H9 (cell line): ENCODE data around the gene VEZF1. TPM values are rescaled to one million over a fixed set of nuclear protein-coding genes. Genes with fewer than 3 reads are reported as not detected.

Experiments used
- DNase-seq: peaks from one replicate; pipeline ENCODE4 v3.0.0-alpha.2; 2017
- H2AFZ ChIP-seq: one replicate; pipeline ENCODE4 v1.6.1; 2013; ENCODE audit warnings: mild to moderate bottlenecking, low read length, control low read depth, moderate library complexity
- H2AK5ac ChIP-seq: 2 replicates; pipeline ENCODE4 v1.6.1; 2013; ENCODE audit warnings: low read length, control low read depth, mixed read lengths; ENCODE audit not compliant: insufficient read length
- H2BK120ac ChIP-seq: one replicate; pipeline ENCODE4 v1.6.1; 2013; ENCODE audit warnings: low read depth, mild to moderate bottlenecking, low read length, control low read depth, inconsistent platforms; ENCODE audit not compliant: poor library complexity, severe bottlenecking
- H2BK12ac ChIP-seq: 2 replicates; pipeline ENCODE4 v1.6.1; 2013; ENCODE audit warnings: low read length, control low read depth, mixed read lengths, low read depth; ENCODE audit not compliant: insufficient read length
- H2BK15ac ChIP-seq: 2 replicates; pipeline ENCODE4 v1.6.1; 2013; ENCODE audit warnings: low read depth, low read length, control low read depth
- H2BK20ac ChIP-seq: one replicate; pipeline ENCODE4 v1.6.1; 2013; ENCODE audit warnings: low read depth, mild to moderate bottlenecking, low read length, control low read depth, inconsistent platforms; ENCODE audit not compliant: poor library complexity, severe bottlenecking
- H2BK5ac ChIP-seq: 2 replicates; pipeline ENCODE4 v1.6.1; 2013; ENCODE audit warnings: low read length, control low read depth, mixed read lengths; ENCODE audit not compliant: insufficient read length
- H3K14ac ChIP-seq: 2 replicates; pipeline ENCODE4 v1.6.1; 2013; ENCODE audit warnings: low read length, control low read depth; ENCODE audit not compliant: insufficient read depth
- H3K18ac ChIP-seq: 2 replicates; pipeline ENCODE4 v1.6.1; 2013; ENCODE audit warnings: low read depth, mild to moderate bottlenecking, mixed read lengths, low read length, control low read depth; ENCODE audit not compliant: insufficient read length
- H3K23ac ChIP-seq: 2 replicates; pipeline ENCODE4 v1.6.1; 2013; ENCODE audit warnings: low read length, control low read depth, mixed read lengths, low read depth; ENCODE audit not compliant: insufficient read length
- H3K23me2 ChIP-seq: 2 replicates; pipeline ENCODE4 v1.6.1; 2013; ENCODE audit warnings: low read depth, mild to moderate bottlenecking, mixed read lengths, low read length, control low read depth; ENCODE audit not compliant: insufficient read length, poor library complexity, severe bottlenecking
- H3K27ac ChIP-seq: 2 replicates; pipeline ENCODE4 v1.5.1; 2013; ENCODE audit warnings: low read length, control low read depth, mixed read lengths, low read depth; ENCODE audit not compliant: insufficient read length
- H3K27me3 ChIP-seq: 2 replicates; pipeline ENCODE4 v1.6.1; 2013; ENCODE audit warnings: low read length, control low read depth, inconsistent platforms; ENCODE audit not compliant: insufficient read depth
- H3K4ac ChIP-seq: 2 replicates; pipeline ENCODE4 v1.6.1; 2013; ENCODE audit warnings: low read depth, mild to moderate bottlenecking, control low read depth, inconsistent platforms, low read length, moderate library complexity
- H3K4me1 ChIP-seq: 2 replicates; pipeline ENCODE4 v1.6.1; 2013; ENCODE audit warnings: low read length, control low read depth, inconsistent platforms; ENCODE audit not compliant: insufficient read depth
- H3K4me2 ChIP-seq: 2 replicates; pipeline ENCODE4 v1.6.1; 2013; ENCODE audit warnings: low read length, control low read depth, mixed read lengths; ENCODE audit not compliant: insufficient read length, insufficient read depth
- H3K56ac ChIP-seq: 2 replicates; pipeline ENCODE4 v1.6.1; 2013; ENCODE audit warnings: low read depth, mild to moderate bottlenecking, mixed read lengths, low read length, control low read depth; ENCODE audit not compliant: insufficient read length
- H3K79me1 ChIP-seq: 2 replicates; pipeline ENCODE4 v1.6.1; 2013; ENCODE audit warnings: low read depth, mild to moderate bottlenecking, moderate library complexity, low read length, control low read depth, inconsistent platforms; ENCODE audit not compliant: insufficient read depth, poor library complexity, severe bottlenecking
- H3K79me2 ChIP-seq: 2 replicates; pipeline ENCODE4 v1.6.1; 2013; ENCODE audit warnings: low read length, control low read depth, inconsistent platforms; ENCODE audit not compliant: insufficient read depth
- H3K9ac ChIP-seq: 2 replicates; pipeline ENCODE4 v1.6.1; 2013; ENCODE audit warnings: low read length, control low read depth, mixed read lengths; ENCODE audit not compliant: insufficient read length; ENCODE audit errors: extremely low read depth
- H3K9me3 ChIP-seq: one replicate; pipeline ENCODE4 v1.6.1; 2013; ENCODE audit warnings: low read depth, low read length, inconsistent platforms; ENCODE audit not compliant: control insufficient read depth
- H3T11ph ChIP-seq: one replicate; pipeline ENCODE4 v1.6.1; 2013; ENCODE audit warnings: mild to moderate bottlenecking, low read length, control low read depth, inconsistent platforms
- H4K20me1 ChIP-seq: one replicate; pipeline ENCODE4 v1.6.1; 2013; ENCODE audit not compliant: control insufficient read depth, insufficient read length, insufficient read depth
- H4K5ac ChIP-seq: 2 replicates; pipeline ENCODE4 v1.6.1; 2013; ENCODE audit warnings: low read depth, mild to moderate bottlenecking, mixed read lengths, low read length, control low read depth; ENCODE audit not compliant: insufficient read length
- H4K8ac ChIP-seq: replicated peaks from 2 replicates; pipeline ENCODE4 v1.6.1; 2013; ENCODE audit warnings: low read length, control low read depth, mixed read lengths, low read depth; ENCODE audit not compliant: insufficient read length
- H4K91ac ChIP-seq: 2 replicates; pipeline ENCODE4 v1.6.1; 2013; ENCODE audit warnings: low read depth, mild to moderate bottlenecking, moderate library complexity, mixed read lengths, low read length, control low read depth; ENCODE audit not compliant: insufficient read length
- H3K27ac Mint-ChIP-seq, 3 experiments: 2 replicates in 2 of 3; 3 replicates in 1 of 3; pipeline ENCODE4 v1.8.0; 2020 to 2021; ENCODE audit warnings: mixed read lengths in 3 of 3, mild to moderate bottlenecking in 1 of 3, moderate library complexity in 1 of 3
- H3K27me3 Mint-ChIP-seq: 2 replicates; pipeline ENCODE4 v1.8.0; 2021; ENCODE audit warnings: low read depth, mild to moderate bottlenecking, moderate library complexity, mixed read lengths
- H3K36me3 Mint-ChIP-seq, 3 experiments: 2 replicates in 2 of 3; 3 replicates in 1 of 3; pipeline ENCODE4 v1.8.0; 2020 to 2021; ENCODE audit warnings: low read depth in 3 of 3, mixed read lengths in 3 of 3; ENCODE audit not compliant: insufficient read depth in 1 of 3
- H3K4me1 Mint-ChIP-seq, 2 experiments: 2 replicates each; pipeline ENCODE4 v1.8.0; 2020; ENCODE audit warnings: mixed read lengths in 2 of 2
- H3K4me3 Mint-ChIP-seq, 2 experiments: 2 replicates in 1 of 2; 3 replicates in 1 of 2; pipeline ENCODE4 v1.8.0; 2020 to 2021; ENCODE audit warnings: mild to moderate bottlenecking in 2 of 2, mixed read lengths in 2 of 2, moderate library complexity in 1 of 2
- H3K9me3 Mint-ChIP-seq, 2 experiments: 2 replicates in 1 of 2; 3 replicates in 1 of 2; pipeline ENCODE4 v1.8.0; 2020; ENCODE audit warnings: mild to moderate bottlenecking in 2 of 2, mixed read lengths in 2 of 2, moderate library complexity in 1 of 2
- CTCF ChIP-seq: fragments of 200-600 bp; sonication (generic); conservative IDR thresholded peaks from 3 replicates; pipeline ENCODE4 v1.8.0; 2021; ENCODE audit warnings: antibody characterized with exemption, mild to moderate bottlenecking
- WGBS: extraction: QIAGEN DNeasy Blood & Tissue Kit; methylation state at CpG from one replicate; pipeline ENCODE4 v1.1.7; 2013; ENCODE audit warnings: missing lambda C conversion rate, low lambda C conversion rate, mixed read lengths; ENCODE audit not compliant: insufficient read length; ENCODE audit errors: extremely low coverage; 5-methylcytosine and 5-hydroxymethylcytosine counted together
- total RNA-seq: library from RNA; stranded (reverse); gene quantifications from 2 replicates; pipeline ENCODE4 v1.2.1, GENCODE V29; 2021

VEZF1 gene
- total RNA-seq, 1 experiment from 2014 or later: 58.1 TPM

GRCh38 chr17:57948555-57949420 lies 39.3 kb downstream of the VEZF1 start:
- Histone ChIP-seq H3K79me1 (no peaks in the 10 kb centered on the region), H3K9ac (no peak overlapping the region), H3K4me1 (peaks cover 5% of the 10 kb centered on the region; the same call in 1 of the 2 replicates), H2BK5ac (no peak overlapping the region), H3T11ph (no peak overlapping the region), H2AFZ (no peak overlapping the region), H3K27me3 (no peaks in the 10 kb centered on the region; the same call in 1 of the 2 replicates), H3K56ac (no peak overlapping the region), H4K20me1 (peaks cover 2% of the 10 kb centered on the region), H4K8ac (no peak overlapping the region), H3K27ac (no peak overlapping the region), H3K23ac (no peak overlapping the region), H2BK12ac (no peak overlapping the region), H3K4ac (no peak overlapping the region), H3K18ac (peak overlapping the region; percentile 9), H4K5ac (no peak overlapping the region), H3K9me3 (no peaks in the 10 kb centered on the region), H2BK15ac (no peak overlapping the region), H3K14ac (no peak overlapping the region; the same call in 1 of the 2 replicates), H2BK120ac (no peak overlapping the region), H4K91ac (no peak overlapping the region), H2AK5ac (no peak overlapping the region), H3K4me2 (no peak overlapping the region), H2BK20ac (no peak overlapping the region), H3K23me2 (no peaks in the 10 kb centered on the region), H3K79me2 (no peaks in the 10 kb centered on the region)
- DNase-seq: no peak
- Mint-ChIP-seq H3K9me3 (no peaks in the 10 kb centered on the region; a peak in 1 of 5 replicates), H3K27ac (peak overlapping the region; percentile 7 to 54 (median 32); a peak in 6 of 7 replicates), H3K4me1 (peaks cover 49 to 51% of the 10 kb centered on the region in 2 experiments), H3K4me3 (no peak overlapping the region), H3K36me3 (no peaks in the 10 kb centered on the region), H3K27me3 (peaks cover 12% of the 10 kb centered on the region)
- TF ChIP-seq CTCF: no peak
- WGBS: no CpG with 5 or more reads among the region's 5 CpGs
